GM12891 (cell line): ENCODE results near the gene FSD1.

Experiments
- POLR2A ChIP-seq: IDR thresholded peaks from 2 replicates; pipeline ENCODE4 v1.6.1; 2011; ENCODE audit warnings: low read depth, low read length, control low read depth
- POLR2AphosphoS5 ChIP-seq: IDR thresholded peaks from 2 replicates; pipeline ENCODE4 v1.6.1; 2011; ENCODE audit warnings: low read depth, low read length, control low read depth
- POU2F2 ChIP-seq: IDR thresholded peaks from 2 replicates; pipeline ENCODE4 v1.6.1; 2011; ENCODE audit warnings: low read depth, mild to moderate bottlenecking, control low read depth, low read length, moderate library complexity
- TAF1 ChIP-seq: IDR thresholded peaks from 2 replicates; pipeline ENCODE4 v1.6.1; 2011; ENCODE audit warnings: low read depth, low read length, control low read depth

- no peak for TF ChIP-seq POLR2A
- no peak for TF ChIP-seq POLR2AphosphoS5
- no peak for TF ChIP-seq TAF1
- no peak for TF ChIP-seq POU2F2
Measured at GRCh38 chr19:4360081-4360569, 55.7 kb downstream of the FSD1 start.
